Right lobe of liver (tissue), 6 donors: ENCODE measurements around the gene LAMC2. TPM values are rescaled to one million over a fixed set of nuclear protein-coding genes. Genes with fewer than 3 reads are reported as not detected.

Source experiments
- ATAC-seq, 4 donors: fragments of 200-7000 bp; cut with Tn5 transposase; one replicate each; pipeline ENCODE4 v1.9.1; 2020; ENCODE audit warnings: mild to moderate bottlenecking in 4 of 4, moderate library complexity in 4 of 4
- DNase-seq, 3 donors: peaks; one replicate each; pipeline ENCODE4 v3.0.0-alpha.2; 2020
- H3K27ac ChIP-seq, 3 donors: fragments of 200-600 bp; one replicate each; pipeline ENCODE4 v1.8.0; 2022
- H3K27me3 ChIP-seq, 2 donors: fragments of 200-600 bp; one replicate each; pipeline ENCODE4 v1.8.0; 2022
- H3K36me3 ChIP-seq, 4 donors: fragments of 200-600 bp; sonication (generic) in 1 of 4; one replicate each; pipeline versions ENCODE4 v1.5.1 to v1.8.0; 2017 to 2022; ENCODE audit warnings: control low read depth in 1 of 4
- H3K4me1 ChIP-seq, 4 donors: fragments of 200-600 bp; sonication (generic) in 1 of 4; one replicate each; pipeline versions ENCODE4 v1.5.1 to v1.8.0; 2017 to 2022; ENCODE audit warnings: control low read depth in 1 of 4
- H3K4me3 ChIP-seq, 3 donors: fragments of 200-600 bp; one replicate each; pipeline ENCODE4 v1.8.0; 2022
- H3K9me3 ChIP-seq, 4 donors: fragments of 200-600 bp; sonication (generic) in 1 of 4; one replicate each; pipeline versions ENCODE4 v1.5.1 to v1.8.0; 2017 to 2022; ENCODE audit warnings: control low read depth in 1 of 4
- POLR2A ChIP-seq: fragments of 450-650 bp; IDR thresholded peaks from one replicate; pipeline ENCODE4 v1.6.1; 2017; ENCODE audit warnings: antibody characterized with exemption, mild to moderate bottlenecking
- WGBS: methylation state at CpG from one replicate; pipeline ENCODE4 v1.1.6; 2018; ENCODE audit warnings: low coverage, low lambda C conversion rate; ENCODE audit not compliant: insufficient coverage; ENCODE audit errors: missing lambda C conversion rate; 5-methylcytosine and 5-hydroxymethylcytosine counted together
- intact Hi-C, 2 donors: fragments of 100-400 bp; cut with DNase I; formaldehyde crosslinking; loops; one replicate each; pipeline versions ENCODE4 v1.11.2 to v1.14.1; 2022
- total RNA-seq, 6 experiments: library from RNA; depleted of rRNA in 2 of 6; stranded (reverse); fragments of >200 nt in 2 of 6; fragmentation: NEBNext Ultra II Directional in 3 of 6; extraction: Animal tissue kit (Norgen Biotek cat#: 25700) in 3 of 6; gene quantifications; one replicate each; pipeline versions ENCODE4 v1.1.0 to v1.2.4, GENCODE V29; 2016 to 2023
- TF ChIP-seq, protein P1 (sequence below), 4 donors: fragments of 200-600 bp in 3 of 4; fragments of 450-650 bp in 1 of 4; IDR thresholded peaks; one replicate each; pipeline versions ENCODE4 v1.5.1 to v1.8.0; 2016 to 2022; ENCODE audit warnings: antibody characterized with exemption in 4 of 4, mild to moderate bottlenecking in 2 of 4
- donor health status: DM: no; HTN: yes; CAD: no.
- donor health status: DM: no; HTN: no; CAD: no.
- donor health status: DM: no; HTN: no; CAD: no.
- donor health status: DM: no; HTN: yes; CAD: no.
- donor health status: DM: no; HTN: yes; CAD: no.

Gene LAMC2
- total RNA-seq, 6 experiments from 2014 or later: 0.17 to 1.5 (median 0.49) TPM

DNA sequence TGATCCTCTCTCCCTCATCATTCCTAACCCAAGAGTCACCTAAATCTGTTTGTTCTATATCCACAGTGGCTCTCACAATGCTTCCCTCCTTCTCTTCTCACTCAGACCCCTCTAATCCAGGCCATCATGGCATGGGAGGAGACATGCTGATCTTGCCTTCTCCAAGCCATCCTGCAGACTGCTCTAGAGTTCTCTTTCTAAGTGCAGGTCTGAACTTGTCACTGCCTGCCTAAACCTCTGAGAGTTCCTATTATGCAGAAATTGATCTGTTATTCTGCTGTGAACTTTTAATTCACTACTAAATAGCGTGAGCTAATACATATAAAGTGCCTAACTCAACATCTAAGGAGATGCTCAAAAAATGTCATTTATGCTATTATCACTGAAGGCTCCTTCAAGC is 26.8 kb downstream of the LAMC2 start:
- ATAC-seq (no peak), DNase-seq (no peak)
- no peak overlapping the region for H3K4me3 ChIP-seq
- intact Hi-C loops: no loop called here
- WGBS: 86% methylated on average over 1 of the region's 1 CpG
- no peaks in the 10 kb centered on the region for H3K9me3 ChIP-seq
- no peak for TF ChIP-seq POLR2A
- TF ChIP-seq, protein P1, sequence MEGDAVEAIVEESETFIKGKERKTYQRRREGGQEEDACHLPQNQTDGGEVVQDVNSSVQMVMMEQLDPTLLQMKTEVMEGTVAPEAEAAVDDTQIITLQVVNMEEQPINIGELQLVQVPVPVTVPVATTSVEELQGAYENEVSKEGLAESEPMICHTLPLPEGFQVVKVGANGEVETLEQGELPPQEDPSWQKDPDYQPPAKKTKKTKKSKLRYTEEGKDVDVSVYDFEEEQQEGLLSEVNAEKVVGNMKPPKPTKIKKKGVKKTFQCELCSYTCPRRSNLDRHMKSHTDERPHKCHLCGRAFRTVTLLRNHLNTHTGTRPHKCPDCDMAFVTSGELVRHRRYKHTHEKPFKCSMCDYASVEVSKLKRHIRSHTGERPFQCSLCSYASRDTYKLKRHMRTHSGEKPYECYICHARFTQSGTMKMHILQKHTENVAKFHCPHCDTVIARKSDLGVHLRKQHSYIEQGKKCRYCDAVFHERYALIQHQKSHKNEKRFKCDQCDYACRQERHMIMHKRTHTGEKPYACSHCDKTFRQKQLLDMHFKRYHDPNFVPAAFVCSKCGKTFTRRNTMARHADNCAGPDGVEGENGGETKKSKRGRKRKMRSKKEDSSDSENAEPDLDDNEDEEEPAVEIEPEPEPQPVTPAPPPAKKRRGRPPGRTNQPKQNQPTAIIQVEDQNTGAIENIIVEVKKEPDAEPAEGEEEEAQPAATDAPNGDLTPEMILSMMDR (IDR thresholded peaks at IDR 0.05): no peak
- H3K4me1 ChIP-seq: peaks cover 0 to 3% (median 0%) of the 10 kb centered on the region in 4 donors
- H3K27ac ChIP-seq: no peak overlapping the region
- no peaks in the 10 kb centered on the region for H3K27me3 ChIP-seq
- no peaks in the 10 kb centered on the region for H3K36me3 ChIP-seq

GRCh38 chr1:183214021-183214970 is 28.2 kb downstream of the LAMC2 start:
- 80% methylated on average over 4 of the region's 5 CpGs for WGBS
- intact Hi-C loops: no loop called here
- DNase-seq: no peak
- Histone ChIP-seq H3K36me3 (no peaks in the 10 kb centered on the region), H3K4me1 (peaks cover 0 to 3% (median 0%) of the 10 kb centered on the region in 4 donors), H3K27me3 (no peaks in the 10 kb centered on the region), H3K9me3 (no peaks in the 10 kb centered on the region), H3K27ac (no peak overlapping the region), H3K4me3 (no peak overlapping the region)
- ATAC-seq: no peak
- TF ChIP-seq, protein P1 (IDR thresholded peaks at IDR 0.05): no peak

DNA sequence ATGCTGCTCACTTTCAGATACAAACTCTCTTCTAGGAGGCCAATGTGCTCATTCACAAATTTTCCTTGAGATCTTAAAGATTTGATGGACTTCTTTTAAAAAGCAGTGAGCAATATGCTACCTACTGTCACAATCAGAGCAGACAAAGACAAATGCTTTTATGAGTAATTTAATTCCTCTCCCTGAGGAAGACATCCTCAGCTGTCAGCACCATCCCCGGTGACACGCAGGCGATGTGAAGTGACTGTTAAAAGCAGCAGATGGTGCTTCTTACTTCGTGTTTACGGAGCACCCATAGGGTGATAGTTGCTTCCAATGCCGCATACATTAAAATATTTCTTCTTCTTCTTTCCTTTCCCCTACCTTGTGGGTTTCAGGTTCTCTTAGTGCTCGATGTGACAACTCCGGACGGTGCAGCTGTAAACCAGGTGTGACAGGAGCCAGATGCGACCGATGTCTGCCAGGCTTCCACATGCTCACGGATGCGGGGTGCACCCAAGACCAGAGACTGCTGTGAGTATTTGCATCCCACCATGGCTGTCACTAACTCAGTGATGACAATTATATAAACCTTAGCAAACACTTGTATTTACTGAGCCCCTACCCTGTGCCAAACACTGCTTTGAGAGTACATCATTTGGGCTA is 29.1 kb downstream of the LAMC2 start:
- WGBS: 71% methylated on average over 10 of the region's 13 CpGs
- Histone ChIP-seq H3K4me3 (no peak overlapping the region), H3K27ac (no peak overlapping the region), H3K4me1 (no peaks in the 10 kb centered on the region), H3K9me3 (no peaks in the 10 kb centered on the region), H3K27me3 (no peaks in the 10 kb centered on the region), H3K36me3 (no peaks in the 10 kb centered on the region)
- no peak for DNase-seq
- ATAC-seq: no peak
- intact Hi-C loops: no loop called here
- no peak for TF ChIP-seq POLR2A
- TF ChIP-seq, protein P1 (IDR thresholded peaks at IDR 0.05): no peak

GRCh38 chr1:183215936-183216335 is 29.9 kb downstream of the LAMC2 start:
- H3K4me1 ChIP-seq: no peaks in the 10 kb centered on the region
- H3K27ac ChIP-seq: no peak overlapping the region
- no peaks in the 10 kb centered on the region for H3K9me3 ChIP-seq
- no peak for ATAC-seq
- H3K4me3 ChIP-seq: no peak overlapping the region
- TF ChIP-seq, protein P1 (IDR thresholded peaks at IDR 0.05): no peak
- no peak for TF ChIP-seq POLR2A
- intact Hi-C loops: no loop called here
- H3K36me3 ChIP-seq: no peaks in the 10 kb centered on the region
- DNase-seq: no peak
- WGBS: 67% methylated on average over 2 of the region's 4 CpGs
- no peaks in the 10 kb centered on the region for H3K27me3 ChIP-seq
